Gastroesophageal sphincter (tissue), 4 donors: Measurements from ENCODE around the gene XPNPEP3. TPM values are rescaled to one million over a fixed set of nuclear protein-coding genes. Genes with fewer than 3 reads are reported as not detected.

Experiments used
- ATAC-seq: fragments of 150-250 bp; one replicate; pipeline ENCODE4 v1.9.1; 2016; ENCODE audit warnings: mild to moderate bottlenecking, moderate library complexity
- H3K27ac ChIP-seq, 4 donors: fragments of 200-600 bp; sonication (generic) in 3 of 4; 1 replicate in 3 of 4; 2 replicates in 1 of 4; pipeline ENCODE4 v1.5.1; 2016 to 2019
- H3K27me3 ChIP-seq: fragments of 200-600 bp; sonication (generic); one replicate; pipeline ENCODE4 v1.5.1; 2019
- H3K36me3 ChIP-seq, 2 donors: fragments of 200-600 bp; sonication (generic); one replicate each; pipeline ENCODE4 v1.5.1; 2019; ENCODE audit warnings: control low read depth in 1 of 2
- H3K4me1 ChIP-seq, 3 donors: fragments of 200-600 bp; sonication (generic); 1 replicate in 2 of 3; 2 replicates in 1 of 3; pipeline ENCODE4 v1.5.1; 2016 to 2019; ENCODE audit warnings: control low read depth in 2 of 3
- H3K4me3 ChIP-seq, 2 donors: fragments of 200-600 bp; sonication (generic); one replicate each; pipeline ENCODE4 v1.5.1; 2019; ENCODE audit warnings: mild to moderate bottlenecking in 1 of 2, moderate library complexity in 1 of 2
- H3K9me3 ChIP-seq, 3 donors: fragments of 200-600 bp; sonication (generic); one replicate each; pipeline ENCODE4 v1.5.1; 2017 to 2019; ENCODE audit warnings: control low read depth in 2 of 3
- CTCF ChIP-seq, 4 experiments: fragments of 200-600 bp in 2 of 4; fragments of 450-650 bp in 2 of 4; sonication (generic) in 1 of 4; IDR thresholded peaks; one replicate each; pipeline ENCODE4 v1.5.1; 2017 to 2019; ENCODE audit warnings: antibody characterized with exemption in 4 of 4, mild to moderate bottlenecking in 2 of 4, moderate library complexity in 2 of 4
- EP300 ChIP-seq: sonication (generic); formaldehyde crosslinking; IDR thresholded peaks from one replicate; pipeline ENCODE4 v1.6.1; 2017; ENCODE audit warnings: antibody characterized with exemption, mild to moderate bottlenecking
- POLR2A ChIP-seq, 2 donors: fragments of 450-650 bp; IDR thresholded peaks; one replicate each; pipeline ENCODE4 v1.6.1; 2017; ENCODE audit warnings: antibody characterized with exemption in 2 of 2, mild to moderate bottlenecking in 2 of 2, moderate library complexity in 1 of 2
- POLR2AphosphoS5 ChIP-seq: sonication (generic); formaldehyde crosslinking; IDR thresholded peaks from one replicate; pipeline ENCODE4 v1.6.1; 2017; ENCODE audit warnings: antibody characterized with exemption
- WGBS, 2 donors: methylation state at CpG; one replicate each; pipeline ENCODE4 v1.1.5; 2018; ENCODE audit warnings: low coverage in 1 of 2; 5-methylcytosine and 5-hydroxymethylcytosine counted together
- total RNA-seq, 4 donors: library from RNA; depleted of rRNA; stranded (reverse); fragments of >200 nt; gene quantifications; one replicate each; pipeline ENCODE4 v1.1.0, GENCODE V29; 2016

Gene XPNPEP3
- total RNA-seq, 4 donors from 2014 or later, result 5.9 to 13.3 (median 10.4) TPM

DNA sequence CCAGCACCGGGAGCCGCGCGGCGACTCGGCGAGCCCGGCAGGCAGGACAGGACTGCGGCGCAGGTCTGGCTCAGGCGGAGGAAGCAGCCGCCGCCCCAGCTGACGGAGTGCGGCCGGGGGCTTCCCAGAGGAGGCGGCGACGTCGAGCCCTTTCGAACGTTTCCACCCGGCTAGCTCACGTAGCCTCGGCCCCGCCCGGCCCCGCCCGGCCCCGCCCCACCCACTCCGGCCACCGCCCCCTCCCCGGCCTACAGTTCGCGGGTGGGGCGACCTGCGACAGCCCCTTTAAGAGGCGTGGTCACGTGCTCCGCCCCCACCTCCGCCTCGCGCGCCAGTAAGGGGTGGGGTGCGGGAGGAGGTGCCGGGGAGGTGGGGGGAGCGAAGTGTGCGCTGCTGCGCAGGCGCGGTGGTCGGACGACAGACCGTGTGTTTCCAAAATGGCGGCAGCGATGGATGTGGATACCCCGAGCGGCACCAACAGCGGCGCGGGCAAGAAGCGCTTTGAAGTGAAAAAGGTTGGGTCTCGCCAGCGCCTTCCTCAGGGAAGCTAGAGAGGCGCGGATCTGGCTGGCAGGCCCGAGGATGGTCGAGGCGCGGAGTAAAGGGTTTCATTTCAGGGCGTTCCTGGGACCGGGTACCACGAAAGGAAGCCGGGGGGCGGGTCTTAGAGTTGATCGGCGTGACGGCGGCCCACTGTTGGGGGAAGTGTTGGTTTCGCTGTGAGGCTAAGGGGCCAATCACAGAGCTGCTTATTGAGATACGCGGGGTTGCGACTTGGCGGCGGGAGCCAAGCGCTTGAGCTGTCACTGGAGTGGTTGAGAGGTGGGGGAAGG is 94.2 kb downstream of the XPNPEP3 start, which contains the start of gene RBX1:
Gene RBX1, plus strand, starts transcription at position 417 of the 833 bp plus-strand sequence. Its CDS starts 21 bp downstream, at position 438.
- peak within 1 kb of the TSS; percentile 92 to 97 (median 96) for H3K27ac ChIP-seq
- TF ChIP-seq EP300 (no peak), POLR2A (IDR thresholded peaks at IDR 0.05) (peak; percentile 84 to 88), CTCF (IDR thresholded peaks at IDR 0.05) (no peak), POLR2AphosphoS5 (peak; percentile 85)
- H3K4me3 ChIP-seq, result peak within 1 kb of the TSS; percentile 74 to 77
- no peaks in the 10 kb centered on the region for H3K9me3 ChIP-seq
- peaks cover 0 to 52% (median 18%) of the 10 kb centered on the region in 3 donors for H3K4me1 ChIP-seq
- H3K36me3 ChIP-seq, result peaks cover 0 to 26% of the 10 kb centered on the region in 2 donors
- 0% methylated on average over 1 to 10 of the region's 86 CpGs for WGBS, 2 donors
- H3K27me3 ChIP-seq, result no peaks in the 10 kb centered on the region
- peak; percentile 97 for ATAC-seq

DNA sequence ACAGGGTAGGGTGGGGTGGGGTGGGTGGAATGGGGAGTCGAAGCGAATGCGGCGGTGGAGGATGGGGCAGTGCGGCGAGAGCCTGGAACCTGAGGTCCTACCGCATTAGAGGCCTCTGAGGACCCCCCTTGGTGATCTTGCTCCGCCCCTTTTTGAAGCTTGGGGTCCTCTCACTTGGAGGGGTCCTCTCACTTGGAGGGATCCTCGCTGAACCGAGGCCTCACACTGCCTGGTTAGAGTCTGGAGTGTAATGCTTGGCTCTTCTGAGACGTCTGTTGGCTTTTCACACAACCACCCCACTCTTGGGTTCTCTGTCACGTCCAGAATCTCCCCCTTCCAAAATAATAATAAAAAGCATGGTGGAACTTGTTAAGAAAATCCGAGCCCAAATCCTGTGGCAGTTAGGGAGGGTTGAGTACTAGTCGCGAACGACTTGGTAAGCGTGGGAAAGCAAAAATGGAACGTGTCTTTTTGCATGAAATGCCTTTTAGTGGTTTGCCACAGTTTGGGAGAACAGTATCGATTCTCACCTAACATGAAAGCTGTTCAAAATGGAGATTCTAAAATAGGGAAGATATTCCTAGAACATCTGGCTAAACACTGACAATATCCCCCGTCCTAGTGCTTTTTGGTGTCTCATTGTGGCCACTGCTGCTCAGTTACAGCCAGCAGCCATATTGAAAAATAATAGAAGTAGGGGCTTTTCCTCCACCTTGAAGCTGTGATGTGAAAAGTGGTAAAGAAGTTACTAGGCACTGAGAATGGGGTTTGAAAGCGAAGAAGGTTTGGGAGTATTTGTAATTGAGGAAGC is 95.1 kb downstream of the XPNPEP3 start:
- TF ChIP-seq CTCF (IDR thresholded peaks at IDR 0.05), result no peak
- ATAC-seq, result no peak
- 4% methylated on average over 15 to 18 of the region's 21 CpGs for WGBS, 2 donors

GRCh38 chr22:40953471-40953870 is 96.5 kb downstream of the XPNPEP3 start:
- TF ChIP-seq EP300 (no peak), POLR2AphosphoS5 (no peak), POLR2A (IDR thresholded peaks at IDR 0.05) (no peak), CTCF (IDR thresholded peaks at IDR 0.05) (no peak)
- H3K27me3 ChIP-seq, result no peaks in the 10 kb centered on the region
- no peaks in the 10 kb centered on the region for H3K9me3 ChIP-seq
- H3K36me3 ChIP-seq, result peaks cover 0 to 49% of the 10 kb centered on the region in 2 donors
- no peak for ATAC-seq
- no peak overlapping the region for H3K27ac ChIP-seq
- 45 to 47% methylated on average over 2 of the region's 2 CpGs for WGBS, 2 donors
- H3K4me3 ChIP-seq, result no peak overlapping the region
- peaks cover 0 to 61% (median 18%) of the 10 kb centered on the region in 3 donors for H3K4me1 ChIP-seq

More for the DNA sequence above, 95.1 kb downstream of the XPNPEP3 start:
- Histone ChIP-seq H3K9me3 (no peaks in the 10 kb centered on the region), H3K4me3 (peak overlapping the region; percentile 74 to 77), H3K27me3 (no peaks in the 10 kb centered on the region), H3K27ac (peak overlapping the region; percentile 72 to 97 (median 94)), H3K4me1 (peaks cover 0 to 52% (median 18%) of the 10 kb centered on the region in 3 donors), H3K36me3 (peaks cover 0 to 34% of the 10 kb centered on the region in 2 donors)

- no peak for ATAC-seq
- 69 to 83% methylated on average over 3 to 4 of the region's 4 CpGs for WGBS, 2 donors
- TF ChIP-seq CTCF (IDR thresholded peaks at IDR 0.05) (no peak), POLR2AphosphoS5 (no peak), POLR2A (IDR thresholded peaks at IDR 0.05) (no peak), EP300 (no peak)
- H3K36me3 ChIP-seq, result peaks cover 0 to 55% of the 10 kb centered on the region in 2 donors
- no peak overlapping the region for H3K27ac ChIP-seq
- H3K4me1 ChIP-seq, result peaks cover 0 to 61% (median 18%) of the 10 kb centered on the region in 3 donors
- no peaks in the 10 kb centered on the region for H3K27me3 ChIP-seq
- no peaks in the 10 kb centered on the region for H3K9me3 ChIP-seq
- no peak overlapping the region for H3K4me3 ChIP-seq
Measured at GRCh38 chr22:40954113-40954512, 97.2 kb downstream of the XPNPEP3 start.
